Gastrocnemius medialis (tissue), 4 donors: ENCODE results near the gene COG4. TPM values are rescaled to one million over a fixed set of nuclear protein-coding genes. Genes with fewer than 3 reads are reported as not detected.
"Not testable (repeated sequence)": the region's sequence is repeated elsewhere in the genome, so short reads cannot be mapped to it uniquely, and the experiment has no call there.

ENCODE experiments used
- ATAC-seq, 2 donors: fragments of 150-250 bp; one replicate each; pipeline ENCODE4 v1.9.1; 2016
- DNase-seq, 2 donors: peaks; one replicate each; pipeline ENCODE4 v3.0.0-alpha.2; 2019
- H3K27ac ChIP-seq, 4 donors: fragments of 200-600 bp; sonication (generic); 1 replicate in 1 of 4; 2 replicates in 3 of 4; pipeline ENCODE4 v1.5.1; 2016 to 2018; ENCODE audit warnings: mild to moderate bottlenecking in 2 of 4, moderate library complexity in 1 of 4
- H3K27me3 ChIP-seq, 3 donors: fragments of 200-600 bp; sonication (generic) in 2 of 3; 1 replicate in 1 of 3; 2 replicates in 2 of 3; pipeline versions ENCODE4 v1.5.1 to v1.6.0; 2016 to 2019; ENCODE audit warnings: mild to moderate bottlenecking in 1 of 3, moderate library complexity in 1 of 3
- H3K36me3 ChIP-seq, 2 donors: fragments of 200-600 bp; sonication (generic) in 1 of 2; one replicate each; pipeline ENCODE4 v1.5.1; 2017 to 2018
- H3K4me1 ChIP-seq, 2 donors: fragments of 200-600 bp; sonication (generic) in 1 of 2; one replicate each; pipeline ENCODE4 v1.5.1; 2016 to 2017; ENCODE audit warnings: mild to moderate bottlenecking in 2 of 2
- H3K4me3 ChIP-seq, 4 donors: fragments of 200-600 bp; sonication (generic) in 3 of 4; 1 replicate in 1 of 4; 2 replicates in 3 of 4; pipeline ENCODE4 v1.5.1; 2016 to 2019; ENCODE audit warnings: mild to moderate bottlenecking in 2 of 4
- H3K9me3 ChIP-seq, 3 donors: fragments of 200-600 bp; sonication (generic) in 2 of 3; 1 replicate in 1 of 3; 2 replicates in 2 of 3; pipeline ENCODE4 v1.5.1; 2016 to 2019
- POLR2A ChIP-seq, 2 donors: fragments of 450-650 bp; IDR thresholded peaks; one replicate each; pipeline ENCODE4 v1.6.1; 2017; ENCODE audit warnings: antibody characterized with exemption in 2 of 2, mild to moderate bottlenecking in 2 of 2, moderate library complexity in 2 of 2
- in situ Hi-C, 4 donors: fragments of 200-750 bp; cut with MboI; loops; one replicate each; pipeline versions ENCODE4 v1.15.0 to v1.8.0; 2017; ENCODE audit warnings: low sequenced_read_pairs in 4 of 4
- intact Hi-C: fragments of 100-400 bp; cut with DNase I; formaldehyde crosslinking; loops from one replicate; pipeline ENCODE4 v1.15.1; 2023; ENCODE audit warnings: low total_unique reads
- total RNA-seq, 4 donors: library from RNA; depleted of rRNA; stranded (reverse); fragments of >200 nt; gene quantifications; one replicate each; pipeline versions ENCODE4 v1.1.0 to v1.2.3, GENCODE V29; 2016
- TF ChIP-seq, protein P1 (sequence below), 5 experiments: fragments of 450-650 bp in 3 of 5; fragments of 200-600 bp in 2 of 5; sonication (generic) in 2 of 5; IDR thresholded peaks in 4 of 5; conservative IDR thresholded peaks in 1 of 5; 1 replicate in 4 of 5; 2 replicates in 1 of 5; pipeline ENCODE4 v1.5.1; 2016 to 2019; ENCODE audit warnings: antibody characterized with exemption in 5 of 5, mild to moderate bottlenecking in 3 of 5, moderate library complexity in 3 of 5

COG4 gene
- total RNA-seq, 4 donors from 2014 or later, result 71.8 to 113 (median 82.0) TPM

DNA sequence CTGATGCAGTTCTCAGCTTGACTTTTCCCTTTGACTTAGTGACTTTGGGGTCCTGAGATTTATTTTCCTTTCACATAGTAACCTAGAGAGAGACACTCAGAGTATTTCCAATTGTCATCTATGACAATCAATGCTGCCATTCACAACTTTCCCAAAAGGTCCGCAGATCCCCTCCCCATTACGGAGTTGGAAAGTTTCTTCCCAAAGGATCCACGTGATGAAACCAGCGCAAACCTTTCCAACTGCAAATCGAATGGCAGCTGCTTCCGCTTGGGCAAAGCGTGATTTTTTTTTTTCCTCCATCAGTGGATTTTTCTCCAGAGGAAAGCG, 69.5 kb downstream of the COG4 start:
- no peaks in the 10 kb centered on the region for H3K36me3 ChIP-seq
- intact Hi-C loops, result loop anchor here (1.0 kb wide), 2 partner anchors 15 to 73 kb away; partner anchors contain the start of gene ST3GAL2
- DNase-seq (no peak), ATAC-seq (peak; percentile 57 to 67)
- no peak for TF ChIP-seq POLR2A (IDR thresholded peaks at IDR 0.05)
- TF ChIP-seq, protein P1, sequence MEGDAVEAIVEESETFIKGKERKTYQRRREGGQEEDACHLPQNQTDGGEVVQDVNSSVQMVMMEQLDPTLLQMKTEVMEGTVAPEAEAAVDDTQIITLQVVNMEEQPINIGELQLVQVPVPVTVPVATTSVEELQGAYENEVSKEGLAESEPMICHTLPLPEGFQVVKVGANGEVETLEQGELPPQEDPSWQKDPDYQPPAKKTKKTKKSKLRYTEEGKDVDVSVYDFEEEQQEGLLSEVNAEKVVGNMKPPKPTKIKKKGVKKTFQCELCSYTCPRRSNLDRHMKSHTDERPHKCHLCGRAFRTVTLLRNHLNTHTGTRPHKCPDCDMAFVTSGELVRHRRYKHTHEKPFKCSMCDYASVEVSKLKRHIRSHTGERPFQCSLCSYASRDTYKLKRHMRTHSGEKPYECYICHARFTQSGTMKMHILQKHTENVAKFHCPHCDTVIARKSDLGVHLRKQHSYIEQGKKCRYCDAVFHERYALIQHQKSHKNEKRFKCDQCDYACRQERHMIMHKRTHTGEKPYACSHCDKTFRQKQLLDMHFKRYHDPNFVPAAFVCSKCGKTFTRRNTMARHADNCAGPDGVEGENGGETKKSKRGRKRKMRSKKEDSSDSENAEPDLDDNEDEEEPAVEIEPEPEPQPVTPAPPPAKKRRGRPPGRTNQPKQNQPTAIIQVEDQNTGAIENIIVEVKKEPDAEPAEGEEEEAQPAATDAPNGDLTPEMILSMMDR (IDR thresholded peaks at IDR 0.05 in 4 of 5, conservative IDR thresholded peaks at IDR 0.05 in 1 of 5), result no peak
- peaks cover 12 to 20% of the 10 kb centered on the region in 2 donors for H3K4me1 ChIP-seq
- H3K27me3 ChIP-seq, result no peaks in the 10 kb centered on the region
- in situ Hi-C loops, result loop anchor here in 1 of 4 donors (10.0 kb wide), 1 partner anchor 59 kb away; no protein-coding TSS in a partner anchor
- peak overlapping the region; percentile 92 to 100 (median 96) for H3K27ac ChIP-seq
- H3K9me3 ChIP-seq, result no peaks in the 10 kb centered on the region
- H3K4me3 ChIP-seq, result peak overlapping the region; percentile 62 to 98 (median 86)

DNA sequence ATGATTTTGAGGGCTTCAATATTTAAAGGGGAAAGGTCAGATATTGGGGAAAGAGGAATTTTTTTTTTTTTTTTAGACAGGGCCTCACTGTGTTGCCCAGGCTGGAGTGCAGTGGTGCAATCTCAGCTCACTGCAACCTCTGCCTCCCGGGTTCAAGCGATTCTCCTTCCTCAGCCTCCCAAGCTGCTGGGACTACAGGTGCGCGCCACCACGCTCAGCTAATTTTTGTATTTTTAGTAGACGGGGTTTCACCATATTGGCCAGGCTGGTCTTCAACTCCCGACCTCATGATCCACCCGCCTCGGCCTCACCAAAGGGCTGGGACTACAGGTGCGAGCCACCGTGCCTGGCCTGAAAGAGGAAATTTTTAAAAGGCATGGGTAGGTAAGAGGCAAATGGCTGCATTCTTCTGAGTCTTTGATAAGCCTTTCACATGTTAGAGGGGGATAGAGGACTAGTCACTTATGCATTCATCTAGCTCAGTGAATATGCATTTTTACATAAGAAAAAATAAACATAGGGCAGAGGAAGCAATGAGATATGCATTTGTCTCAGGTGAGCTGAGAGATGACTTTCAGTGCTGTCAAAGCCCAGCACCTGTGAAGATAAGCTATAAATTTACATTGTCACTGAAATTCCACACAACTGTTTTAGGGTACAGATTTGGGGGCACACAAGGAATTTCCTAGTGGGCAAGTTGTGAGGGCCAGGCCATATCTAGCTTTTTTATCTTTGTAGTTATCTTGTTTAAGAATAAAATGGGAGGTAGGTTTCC, 70.0 kb downstream of the COG4 start:
- DNase-seq, result no peak

DNA sequence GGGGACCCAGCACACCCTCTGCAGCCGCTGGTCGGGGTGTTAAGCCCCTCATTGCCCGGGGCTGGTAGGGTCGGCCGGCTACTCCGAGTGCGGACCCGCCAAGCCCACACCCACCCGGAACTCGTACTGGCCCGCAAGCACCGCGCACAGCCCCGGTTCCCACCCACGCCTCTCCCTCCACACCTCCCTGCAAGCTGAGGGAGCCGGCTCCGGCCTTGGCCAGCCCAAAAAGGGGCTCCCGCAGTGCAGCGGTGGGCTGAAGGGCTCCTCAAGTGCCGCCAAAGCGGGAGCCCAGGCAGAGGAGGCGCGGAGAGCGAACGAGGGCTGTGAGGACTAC, 72.4 kb downstream of the COG4 start:
- not testable (repeated sequence) for H3K27me3 ChIP-seq
- in situ Hi-C loops, result loop anchor here in 1 of 4 donors (10.0 kb wide), 1 partner anchor 56 kb away; no protein-coding TSS in a partner anchor

More for the DNA sequence above, 70.0 kb downstream of the COG4 start:
- in situ Hi-C loops, result loop anchor here in 1 of 4 donors (10.0 kb wide), 1 partner anchor 59 kb away; no protein-coding TSS in a partner anchor
- Histone ChIP-seq H3K4me3 (peak overlapping the region; percentile 62 to 98 (median 86)), H3K4me1 (peaks cover 12 to 20% of the 10 kb centered on the region in 2 donors), H3K27me3 (no peaks in the 10 kb centered on the region), H3K9me3 (no peaks in the 10 kb centered on the region), H3K36me3 (no peaks in the 10 kb centered on the region), H3K27ac (peak overlapping the region; percentile 92 to 100 (median 96))
- TF ChIP-seq, protein P1 (IDR thresholded peaks at IDR 0.05 in 4 of 5, conservative IDR thresholded peaks at IDR 0.05 in 1 of 5), result no peak
- no peak for TF ChIP-seq POLR2A (IDR thresholded peaks at IDR 0.05)
- ATAC-seq, result no peak
- intact Hi-C loops, result no loop called here

DNA sequence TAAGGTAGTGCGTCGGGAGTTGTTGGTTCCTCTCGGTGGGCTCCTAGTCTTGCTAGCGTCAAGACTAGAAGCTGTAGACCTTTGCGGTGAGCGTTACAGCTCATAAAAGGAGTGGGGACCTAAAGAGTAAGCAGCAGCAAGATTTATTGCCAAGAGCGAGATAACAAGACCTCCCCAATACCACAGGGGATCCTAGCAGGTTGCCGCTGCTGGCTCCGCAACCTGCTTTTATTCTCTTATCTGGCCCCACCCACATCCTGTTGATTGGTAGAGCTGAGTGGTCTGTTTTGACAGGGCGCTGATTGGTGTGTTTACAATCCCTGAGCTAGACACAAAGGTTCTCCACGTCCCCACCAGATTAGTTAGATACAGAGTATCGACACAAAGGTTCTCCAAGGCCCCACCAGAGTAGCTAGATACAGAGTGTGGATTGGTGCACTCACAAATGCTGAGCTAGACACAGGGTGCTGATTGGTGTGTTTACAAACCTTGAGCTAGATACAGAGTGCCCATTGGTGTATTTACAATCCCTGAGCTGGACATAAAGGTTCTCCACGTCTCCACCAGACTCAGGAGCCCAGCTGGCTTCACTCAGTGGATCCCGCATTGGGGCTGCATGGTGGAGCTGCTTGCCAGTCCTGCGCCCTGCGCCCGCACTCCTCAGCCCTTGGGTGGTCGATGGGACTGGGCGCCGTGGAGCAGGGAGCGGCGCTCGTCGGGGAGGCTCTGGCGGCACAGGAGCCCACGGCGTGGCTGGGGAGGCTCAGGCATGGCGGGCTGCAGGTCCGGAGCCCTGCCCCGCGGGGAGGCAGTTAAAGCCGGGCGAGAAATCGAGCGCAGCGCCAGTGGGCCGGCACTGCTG, 73.0 kb downstream of the COG4 start:
- H3K27ac ChIP-seq, ATAC-seq, H3K9me3 ChIP-seq, DNase-seq, H3K27me3 ChIP-seq, intact Hi-C loops, H3K36me3 ChIP-seq: not testable (repeated sequence)
- peak overlapping the region in 1 of 4 donors; percentile 5 for H3K4me3 ChIP-seq
- in situ Hi-C loops, result loop anchor here in 1 of 4 donors (10.0 kb wide), 1 partner anchor 56 kb away; no protein-coding TSS in a partner anchor
- H3K4me1 ChIP-seq, result peaks cover 8 to 12% of the 10 kb centered on the region in 2 donors

More for the DNA sequence above, 72.4 kb downstream of the COG4 start:
- H3K36me3 ChIP-seq, H3K27ac ChIP-seq, intact Hi-C loops, H3K9me3 ChIP-seq, ATAC-seq, DNase-seq: not testable (repeated sequence)
- H3K4me1 ChIP-seq, result peaks cover 12 to 17% of the 10 kb centered on the region in 2 donors
- H3K4me3 ChIP-seq, result peak overlapping the region in 1 of 4 donors; percentile 5

DNA sequence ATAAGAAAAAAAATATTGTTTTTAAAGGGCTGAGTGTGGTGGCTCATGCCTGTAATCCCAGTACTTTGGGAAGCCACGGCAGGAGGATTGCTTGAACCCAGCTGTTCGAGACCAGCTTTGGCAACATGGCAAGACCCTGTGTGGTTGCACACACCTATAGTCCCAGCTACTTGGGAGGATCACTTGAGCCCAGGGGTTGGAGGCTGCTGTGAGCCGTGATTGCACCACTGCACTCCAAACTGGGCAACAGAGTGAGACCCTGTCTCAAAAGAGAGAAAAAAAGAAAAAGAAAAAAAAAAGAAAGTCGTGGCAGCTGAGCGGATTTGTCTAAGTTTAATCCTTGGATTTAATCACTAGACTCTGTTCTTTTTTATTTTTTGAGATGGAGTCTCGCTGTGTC, 75.3 kb downstream of the COG4 start:
- intact Hi-C loops, result no loop called here
- ATAC-seq (no peak), DNase-seq (no peak)
- Histone ChIP-seq H3K4me1 (no peaks in the 10 kb centered on the region), H3K27ac (no peak overlapping the region), H3K36me3 (no peaks in the 10 kb centered on the region), H3K4me3 (no peak overlapping the region), H3K27me3 (no peaks in the 10 kb centered on the region), H3K9me3 (no peaks in the 10 kb centered on the region)
- no peak for TF ChIP-seq POLR2A (IDR thresholded peaks at IDR 0.05)
- TF ChIP-seq, protein P1 (IDR thresholded peaks at IDR 0.05 in 4 of 5, conservative IDR thresholded peaks at IDR 0.05 in 1 of 5), result no peak
- in situ Hi-C loops, result no loop called here
